Measurements from ENCODE around the gene NCK2. TPM values are rescaled to one million over a fixed set of nuclear protein-coding genes. Genes with fewer than 3 reads are reported as not detected.

Gene NCK2
- polyA plus RNA-seq, 1 of the 3 experiments (the other 2 are of a cell fraction): 42.8 TPM

DNA sequence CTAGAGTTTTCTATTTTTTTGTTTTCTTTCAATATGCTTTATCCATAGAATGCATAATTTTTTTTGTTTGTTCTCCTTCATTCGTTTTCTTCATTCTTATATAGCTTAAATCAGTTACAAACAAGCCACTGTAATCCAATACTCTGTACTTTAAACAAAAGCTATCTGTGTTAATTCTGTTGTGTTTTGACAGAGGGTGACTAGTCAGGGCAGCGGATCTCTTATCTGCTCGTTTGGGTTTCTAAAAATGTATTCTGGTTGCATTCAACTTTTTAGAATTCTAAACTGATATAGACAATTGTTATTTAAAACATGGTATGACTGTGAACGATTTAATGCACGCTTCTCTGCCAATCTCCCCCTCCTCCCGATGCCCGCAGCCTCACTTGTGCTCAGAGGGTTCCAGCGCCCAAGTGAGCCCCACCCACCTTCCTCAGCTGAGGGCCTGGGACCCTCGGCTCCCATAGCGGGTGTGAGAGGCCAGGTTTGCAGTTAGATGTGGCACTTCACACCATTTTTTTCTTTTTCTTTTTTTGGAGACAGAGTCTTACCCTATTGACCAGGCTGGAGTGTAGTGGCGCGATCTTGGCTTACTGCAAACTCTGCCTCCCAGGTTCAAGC, 44.1 kb downstream of the NCK2 start:
- Histone ChIP-seq H2AFZ (ENCODE audit: low read depth) (no peak overlapping the region), H3K36me3 (replicated peaks in 1 of 2; ENCODE audit: control insufficient read depth in 1 of 2, insufficient read depth in 2 of 2, low read length in 1 of 2) (peaks cover 0 to under 1% of the 10 kb centered on the region in 2 experiments), H3K9me2 (no peaks in the 10 kb centered on the region), H4K20me1 (ENCODE audit: insufficient read depth) (peaks cover 66% of the 10 kb centered on the region), H3F3A (replicated peaks; ENCODE audit: insufficient read depth) (peaks cover 15% of the 10 kb centered on the region), H3K79me2 (ENCODE audit: insufficient read depth) (peaks cover 68% of the 10 kb centered on the region), H3K9ac (no peak overlapping the region), H3K9me3 (no peaks in the 10 kb centered on the region), H3K27me3 (ENCODE audit: insufficient read depth) (no peaks in the 10 kb centered on the region), H3K4me3 (ENCODE audit: low read depth in 2 of 2, low read length in 1 of 2) (no peak overlapping the region), H3K4me1 (ENCODE audit: control insufficient read depth in 1 of 2, insufficient read depth in 2 of 2, low read depth in 1 of 2, low read length in 1 of 2) (peaks cover 15 to 21% of the 10 kb centered on the region in 2 experiments), H3K4me2 (no peak overlapping the region), H3K27ac (ENCODE audit: low read depth in 2 of 2, low read length in 1 of 2) (no peak overlapping the region)
- 90% methylated on average over 12 of the region's 12 CpGs for WGBS (ENCODE audit: low lambda C conversion rate)
- TF ChIP-seq RCOR1 (IDR thresholded peaks at IDR 0.05; ENCODE audit: low read length) (no peak), NFIC (IDR thresholded peaks at IDR 0.05; ENCODE audit: borderline replicate concordance) (no peak), TEAD4 (IDR thresholded peaks at IDR 0.05; ENCODE audit: borderline replicate concordance, insufficient read depth) (no peak), JUND (IDR thresholded peaks at IDR 0.05) (no peak), CHD2 (IDR thresholded peaks at IDR 0.05; ENCODE audit: low read length, partially characterized antibody) (no peak), RAD21 (IDR thresholded peaks at IDR 0.05; ENCODE audit: low read length) (no peak), EZH2phosphoT487 (IDR thresholded peaks at IDR 0.05; ENCODE audit: borderline replicate concordance, low read depth) (no peak), FOXM1 (IDR thresholded peaks at IDR 0.05; ENCODE audit: low read depth) (no peak), EP300 (IDR thresholded peaks at IDR 0.05; ENCODE audit: borderline replicate concordance in 1 of 2, low read depth in 1 of 2, low read length in 1 of 2) (no peak), TAF1 (IDR thresholded peaks at IDR 0.05; ENCODE audit: borderline replicate concordance, low read depth, low read length) (no peak), SIN3A (IDR thresholded peaks at IDR 0.05; ENCODE audit: borderline replicate concordance, low read depth, low read length) (no peak), YY1 (IDR thresholded peaks at IDR 0.05; ENCODE audit: low read depth) (no peak), ELF1 (IDR thresholded peaks at IDR 0.05) (no peak), MEF2A (IDR thresholded peaks at IDR 0.05; ENCODE audit: borderline replicate concordance, low read depth) (no peak), GATA2 (CRISPR knock-in tag; IDR thresholded peaks at IDR 0.05) (no peak), RFX5 (IDR thresholded peaks at IDR 0.05; ENCODE audit: low read length) (no peak), FOSL2 (IDR thresholded peaks at IDR 0.05; ENCODE audit: borderline replicate concordance, low read depth) (no peak)
- TF ChIP-seq, protein P1, sequence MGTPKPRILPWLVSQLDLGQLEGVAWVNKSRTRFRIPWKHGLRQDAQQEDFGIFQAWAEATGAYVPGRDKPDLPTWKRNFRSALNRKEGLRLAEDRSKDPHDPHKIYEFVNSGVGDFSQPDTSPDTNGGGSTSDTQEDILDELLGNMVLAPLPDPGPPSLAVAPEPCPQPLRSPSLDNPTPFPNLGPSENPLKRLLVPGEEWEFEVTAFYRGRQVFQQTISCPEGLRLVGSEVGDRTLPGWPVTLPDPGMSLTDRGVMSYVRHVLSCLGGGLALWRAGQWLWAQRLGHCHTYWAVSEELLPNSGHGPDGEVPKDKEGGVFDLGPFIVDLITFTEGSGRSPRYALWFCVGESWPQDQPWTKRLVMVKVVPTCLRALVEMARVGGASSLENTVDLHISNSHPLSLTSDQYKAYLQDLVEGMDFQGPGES (IDR thresholded peaks at IDR 0.05; ENCODE audit: low read depth, low read length): no peak
- TF ChIP-seq, protein P2, sequence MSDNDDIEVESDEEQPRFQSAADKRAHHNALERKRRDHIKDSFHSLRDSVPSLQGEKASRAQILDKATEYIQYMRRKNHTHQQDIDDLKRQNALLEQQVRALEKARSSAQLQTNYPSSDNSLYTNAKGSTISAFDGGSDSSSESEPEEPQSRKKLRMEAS (IDR thresholded peaks at IDR 0.05; ENCODE audit: low read depth): no peak
- TF ChIP-seq, protein P3, sequence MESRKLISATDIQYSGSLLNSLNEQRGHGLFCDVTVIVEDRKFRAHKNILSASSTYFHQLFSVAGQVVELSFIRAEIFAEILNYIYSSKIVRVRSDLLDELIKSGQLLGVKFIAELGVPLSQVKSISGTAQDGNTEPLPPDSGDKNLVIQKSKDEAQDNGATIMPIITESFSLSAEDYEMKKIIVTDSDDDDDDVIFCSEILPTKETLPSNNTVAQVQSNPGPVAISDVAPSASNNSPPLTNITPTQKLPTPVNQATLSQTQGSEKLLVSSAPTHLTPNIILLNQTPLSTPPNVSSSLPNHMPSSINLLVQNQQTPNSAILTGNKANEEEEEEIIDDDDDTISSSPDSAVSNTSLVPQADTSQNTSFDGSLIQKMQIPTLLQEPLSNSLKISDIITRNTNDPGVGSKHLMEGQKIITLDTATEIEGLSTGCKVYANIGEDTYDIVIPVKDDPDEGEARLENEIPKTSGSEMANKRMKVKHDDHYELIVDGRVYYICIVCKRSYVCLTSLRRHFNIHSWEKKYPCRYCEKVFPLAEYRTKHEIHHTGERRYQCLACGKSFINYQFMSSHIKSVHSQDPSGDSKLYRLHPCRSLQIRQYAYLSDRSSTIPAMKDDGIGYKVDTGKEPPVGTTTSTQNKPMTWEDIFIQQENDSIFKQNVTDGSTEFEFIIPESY (IDR thresholded peaks at IDR 0.05; ENCODE audit: borderline replicate concordance, low read depth): no peak
- no peak for DNase-seq
- POLR2A ChIA-PET: no interaction called here
- CTCF ChIA-PET: interaction anchor here (1.2 to 1.5 kb wide), 2 partner anchors 9 to 10 kb away, joined by 3 to 4 read pairs; no protein-coding TSS in a partner anchor

Data from SK-N-SH (cell line).